HCT116 (cell line): Measurements from ENCODE around the gene SMG5. TPM values are rescaled to one million over a fixed set of nuclear protein-coding genes. Genes with fewer than 3 reads are reported as not detected.

Source experiments
- ATAC-seq: fragments of 200-7000 bp; cut with Tn5 transposase; 2 replicates; pipeline ENCODE4 v1.9.1; 2020; ENCODE audit warnings: mild to moderate bottlenecking, moderate library complexity
- BruUV-seq: library from RNA; stranded (reverse); fragments of 400-500 nt; replicated peaks from 2 replicates; lab custom pipeline; 2021; lab: Mats Ljungman, UMichigan
- CTCF ChIA-PET: fragments of 300-600 bp; sonication (Branson Sonifier 250); formaldehyde crosslinking; loops from one replicate; lab custom pipeline; 2021; ENCODE audit warnings: antibody characterized with exemption; lab: Charles Lee
- POLR2A ChIA-PET: fragments of 300-600, 350-600 bp; sonication (Branson Sonifier 250); formaldehyde crosslinking; loops from one replicate; lab custom pipeline; 2021; ENCODE audit warnings: antibody characterized with exemption; lab: Charles Lee
- RAD21 ChIA-PET, 2 experiments: fragments of 300-600 bp; sonication (Branson Sonifier 250); formaldehyde crosslinking; loops; one replicate each; lab custom pipeline; 2023; ENCODE audit warnings: low total read pairs in 2 of 2; ENCODE audit not compliant: uncharacterized antibody in 2 of 2, unreplicated experiment in 2 of 2, low non-redundant PET in 1 of 2; lab: Charles Lee
- DNase-seq: peaks from one replicate; pipeline ENCODE4 v3.0.0-alpha.2; 2010; ENCODE audit warnings: low read depth, low spot score
- H2AFZ ChIP-seq: fragments of 200-600 bp; shearing (Covaris generic), sonication (generic); 2 replicates; pipeline ENCODE4 v1.6.1; 2017; ENCODE audit warnings: low read depth, mixed run types, mixed read lengths, antibody characterized with exemption, low read length; ENCODE audit not compliant: poor library complexity, severe bottlenecking
- H3K27ac ChIP-seq: 2 replicates; pipeline ENCODE4 v1.5.1; 2012; ENCODE audit warnings: low read depth, low read length
- H3K27me3 ChIP-seq: fragments of 200-600 bp; sonication (generic); 2 replicates; pipeline ENCODE4 v1.6.1; 2016; ENCODE audit warnings: mixed run types, low read length, mixed read lengths; ENCODE audit not compliant: insufficient read depth
- H3K36me3 ChIP-seq, 2 experiments: fragments of 200-500 bp in 1 of 2; fragments of 200-600 bp in 1 of 2; sonication (Bioruptor generic) in 1 of 2; sonication (generic) in 1 of 2; 2 replicates each; pipeline versions ENCODE4 v1.5.1 to v1.6.1; 2014 to 2016; ENCODE audit warnings: low read length in 2 of 2, inconsistent platforms in 1 of 2, mixed read lengths in 1 of 2, mixed run types in 1 of 2; ENCODE audit not compliant: insufficient read depth in 2 of 2, control insufficient read depth in 1 of 2
- H3K4me1 ChIP-seq, 2 experiments: fragments of 200-600 bp in 1 of 2; sonication (generic) in 1 of 2; 2 replicates each; pipeline versions ENCODE4 v1.5.1 to v1.6.1; 2012 to 2017; ENCODE audit warnings: low read length in 2 of 2, inconsistent platforms in 1 of 2, mild to moderate bottlenecking in 1 of 2, mixed read lengths in 1 of 2, mixed run types in 1 of 2, moderate library complexity in 1 of 2; ENCODE audit not compliant: insufficient read depth in 2 of 2, control insufficient read depth in 1 of 2
- H3K4me2 ChIP-seq: fragments of 200-600 bp; sonication (generic); 2 replicates; pipeline ENCODE4 v1.6.1; 2017; ENCODE audit warnings: mixed run types, low read length, mixed read lengths
- H3K4me3 ChIP-seq, 2 experiments: fragments of 200-600 bp in 1 of 2; sonication (generic) in 1 of 2; replicated peaks in 1 of 2; 2 replicates each; pipeline ENCODE4 v1.5.1; 2011 to 2016; ENCODE audit warnings: low read length in 2 of 2, control low read depth in 1 of 2, low read depth in 1 of 2, mild to moderate bottlenecking in 1 of 2, mixed read lengths in 1 of 2, mixed run types in 1 of 2
- H3K79me2 ChIP-seq: fragments of 200-600 bp; sonication (generic); 2 replicates; pipeline ENCODE4 v1.6.1; 2017; ENCODE audit warnings: mild to moderate bottlenecking, mixed run types, low read length, moderate library complexity, mixed read lengths; ENCODE audit not compliant: insufficient read depth
- H3K9ac ChIP-seq: fragments of 200-600 bp; sonication (generic); 2 replicates; pipeline ENCODE4 v1.6.1; 2016; ENCODE audit warnings: low read length, mixed read lengths
- H3K9me2 ChIP-seq: fragments of 200-600 bp; sonication (generic), shearing (Covaris generic); 2 replicates; pipeline ENCODE4 v1.6.1; 2017; ENCODE audit warnings: mixed run types, mild to moderate bottlenecking, moderate library complexity; ENCODE audit not compliant: insufficient read depth
- H3K9me3 ChIP-seq, 2 experiments: fragments of 200-500 bp in 1 of 2; fragments of 200-600 bp in 1 of 2; sonication (Bioruptor generic) in 1 of 2; sonication (generic) in 1 of 2; 2 replicates each; pipeline ENCODE4 v1.6.1; 2014 to 2017; ENCODE audit warnings: low read length in 2 of 2, mixed read lengths in 2 of 2, inconsistent platforms in 1 of 2, low read depth in 1 of 2, mild to moderate bottlenecking in 1 of 2, mixed run types in 1 of 2, moderate library complexity in 1 of 2; ENCODE audit not compliant: control insufficient read depth in 1 of 2, insufficient read depth in 1 of 2
- H4K20me1 ChIP-seq: fragments of 200-600 bp; sonication (generic), shearing (Covaris generic); 2 replicates; pipeline ENCODE4 v1.6.1; 2017; ENCODE audit warnings: mixed run types, mild to moderate bottlenecking, moderate library complexity; ENCODE audit not compliant: insufficient read depth
- CBX3 ChIP-seq: IDR thresholded peaks from 2 replicates; pipeline ENCODE4 v1.6.1; 2012; ENCODE audit warnings: low read depth
- CEBPB ChIP-seq: IDR thresholded peaks from 2 replicates; pipeline ENCODE4 v1.6.1; 2012; ENCODE audit warnings: low read depth
- EGR1 ChIP-seq: IDR thresholded peaks from 2 replicates; pipeline ENCODE4 v1.6.1; 2012; ENCODE audit warnings: low read depth
- EZH2 ChIP-seq: fragments of 200-600 bp; sonication (generic); IDR thresholded peaks from 2 replicates; pipeline ENCODE4 v1.6.1; 2017; ENCODE audit warnings: antibody characterized with exemption, mixed run types
- FOSL1 ChIP-seq: IDR thresholded peaks from 2 replicates; pipeline ENCODE4 v1.6.1; 2012; ENCODE audit warnings: low read depth
- POLR2A ChIP-seq: IDR thresholded peaks from 2 replicates; pipeline ENCODE4 v1.7.0; 2011; ENCODE audit warnings: borderline replicate concordance; ENCODE audit not compliant: insufficient read depth, insufficient read length; ENCODE audit errors: extremely low read depth
- POLR2AphosphoS5 ChIP-seq: IDR thresholded peaks from 2 replicates; pipeline ENCODE4 v1.6.1; 2011; ENCODE audit warnings: mild to moderate bottlenecking, low read depth, low read length, moderate library complexity
- RAD21 ChIP-seq: IDR thresholded peaks from 2 replicates; pipeline ENCODE4 v1.6.1; 2012; ENCODE audit warnings: low read depth, mild to moderate bottlenecking
- SIN3A ChIP-seq: IDR thresholded peaks from 2 replicates; pipeline ENCODE4 v1.6.1; 2012; ENCODE audit warnings: low read depth
- SRF ChIP-seq: IDR thresholded peaks from 2 replicates; pipeline ENCODE4 v1.6.1; 2012; ENCODE audit warnings: low read depth
- YY1 ChIP-seq: IDR thresholded peaks from 2 replicates; pipeline ENCODE4 v1.6.1; 2011; ENCODE audit warnings: low read length, low read depth, moderate library complexity, mild to moderate bottlenecking; ENCODE audit not compliant: insufficient replicate concordance; ENCODE audit errors: extremely low read depth
- intact Hi-C: fragments of 100-400 bp; cut with micrococcal nuclease; formaldehyde crosslinking; loops from 2 replicates; pipeline ENCODE4 v1.10.0; 2022
- total RNA-seq: library from RNA; stranded (reverse); gene quantifications from one replicate; pipeline ENCODE4 v1.2.1, GENCODE V29; 2021; ENCODE audit not compliant: unreplicated experiment
- TF ChIP-seq, protein P1 (sequence below): IDR thresholded peaks from 2 replicates; pipeline ENCODE4 v1.6.1; 2012
- TF ChIP-seq, protein P2 (sequence below): IDR thresholded peaks from 2 replicates; pipeline ENCODE4 v1.6.1; 2011; ENCODE audit warnings: mild to moderate bottlenecking, low read length, moderate library complexity; ENCODE audit not compliant: insufficient replicate concordance; ENCODE audit errors: extremely low read depth

SMG5 gene
- total RNA-seq, 1 experiment from 2014 or later: 75.2 TPM

DNA sequence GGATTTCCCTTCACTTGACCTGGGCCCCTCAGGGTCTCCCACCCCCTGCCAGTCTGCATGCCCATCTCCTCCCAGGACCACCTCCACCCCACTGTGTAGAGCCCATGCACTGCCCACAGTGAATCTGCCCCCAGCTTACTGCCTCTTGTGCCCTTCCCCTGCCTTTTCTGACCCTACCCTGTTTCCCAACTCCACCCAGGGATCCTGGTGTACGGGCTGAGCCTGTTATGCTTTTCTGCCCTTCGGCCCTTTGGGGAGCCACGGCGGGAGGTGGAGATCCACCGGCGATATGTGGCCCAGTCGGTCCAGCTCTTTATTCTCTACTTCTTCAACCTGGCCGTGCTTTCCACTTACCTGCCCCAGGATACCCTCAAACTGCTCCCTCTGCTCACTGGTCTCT, 3.4 kb upstream of the SMG5 start:
- Histone ChIP-seq H3K27me3 (no peaks in the 10 kb centered on the region), H2AFZ (no peak overlapping the region), H3K36me3 (no peaks in the 10 kb centered on the region), H3K9me2 (no peaks in the 10 kb centered on the region), H3K9me3 (no peaks in the 10 kb centered on the region), H3K4me2 (no peak overlapping the region), H3K4me3 (no peak overlapping the region), H3K4me1 (peaks cover 18 to 22% of the 10 kb centered on the region in 2 experiments), H4K20me1 (peaks cover 4% of the 10 kb centered on the region; the same call in 1 of the 2 replicates), H3K79me2 (peaks cover 24% of the 10 kb centered on the region), H3K9ac (no peak overlapping the region), H3K27ac (no peak overlapping the region)
- CTCF ChIA-PET: no interaction called here
- RAD21 ChIA-PET: no interaction called here
- ATAC-seq (no peak), DNase-seq (no peak)
- no peak for TF ChIP-seq SIN3A
- no peak for TF ChIP-seq POLR2A
- no peak for TF ChIP-seq SRF
- TF ChIP-seq, protein P1, sequence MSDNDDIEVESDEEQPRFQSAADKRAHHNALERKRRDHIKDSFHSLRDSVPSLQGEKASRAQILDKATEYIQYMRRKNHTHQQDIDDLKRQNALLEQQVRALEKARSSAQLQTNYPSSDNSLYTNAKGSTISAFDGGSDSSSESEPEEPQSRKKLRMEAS: no peak
- TF ChIP-seq POLR2AphosphoS5: no peak
- TF ChIP-seq EGR1: no peak
- TF ChIP-seq, protein P2, sequence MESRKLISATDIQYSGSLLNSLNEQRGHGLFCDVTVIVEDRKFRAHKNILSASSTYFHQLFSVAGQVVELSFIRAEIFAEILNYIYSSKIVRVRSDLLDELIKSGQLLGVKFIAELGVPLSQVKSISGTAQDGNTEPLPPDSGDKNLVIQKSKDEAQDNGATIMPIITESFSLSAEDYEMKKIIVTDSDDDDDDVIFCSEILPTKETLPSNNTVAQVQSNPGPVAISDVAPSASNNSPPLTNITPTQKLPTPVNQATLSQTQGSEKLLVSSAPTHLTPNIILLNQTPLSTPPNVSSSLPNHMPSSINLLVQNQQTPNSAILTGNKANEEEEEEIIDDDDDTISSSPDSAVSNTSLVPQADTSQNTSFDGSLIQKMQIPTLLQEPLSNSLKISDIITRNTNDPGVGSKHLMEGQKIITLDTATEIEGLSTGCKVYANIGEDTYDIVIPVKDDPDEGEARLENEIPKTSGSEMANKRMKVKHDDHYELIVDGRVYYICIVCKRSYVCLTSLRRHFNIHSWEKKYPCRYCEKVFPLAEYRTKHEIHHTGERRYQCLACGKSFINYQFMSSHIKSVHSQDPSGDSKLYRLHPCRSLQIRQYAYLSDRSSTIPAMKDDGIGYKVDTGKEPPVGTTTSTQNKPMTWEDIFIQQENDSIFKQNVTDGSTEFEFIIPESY: no peak
- no peak for TF ChIP-seq YY1
- no peak for TF ChIP-seq CEBPB
- TF ChIP-seq RAD21: no peak
- no peak for TF ChIP-seq EZH2
- TF ChIP-seq FOSL1: no peak
- TF ChIP-seq CBX3: no peak
- intact Hi-C loops: no loop called here
- no TSS peak for BruUV-seq
- POLR2A ChIA-PET: no interaction called here
